HG02884 (cell line): ENCODE results near the gene COL4A2.
"Not testable (repeated sequence)": the region's sequence is repeated elsewhere in the genome, so short reads cannot be mapped to it uniquely, and the experiment has no call there.

Experiments used
- ATAC-seq: cut with Tn5 transposase; IDR thresholded peaks from one replicate; pipeline ENCODE4 v1.9.1; 2021; ENCODE audit warnings: mild to moderate bottlenecking, moderate library complexity; ENCODE audit not compliant: unreplicated experiment

The COL4A2 gene

GRCh38 chr13:110305949-110306339 lies 1.1 kb upstream of the COL4A2 start:
- no peak for ATAC-seq

- no peak for ATAC-seq
These were observed 634 bp upstream of the COL4A2 start for GRCh38 chr13:110306340-110306959.

- no peak for ATAC-seq
These were observed 927 bp downstream of the COL4A2 start for GRCh38 chr13:110307767-110308655.

GRCh38 chr13:110308656-110309359 lies 1.7 kb downstream of the COL4A2 start:
- no peak for ATAC-seq

- ATAC-seq, result no peak
These were observed 2.8 kb downstream of the COL4A2 start for GRCh38 chr13:110309661-110310524.

- no peak for ATAC-seq
These were observed 3.7 kb downstream of the COL4A2 start for GRCh38 chr13:110310541-110311442.

GRCh38 chr13:110311443-110312338 lies 4.6 kb downstream of the COL4A2 start:
- no peak for ATAC-seq

GRCh38 chr13:110312339-110313031 lies 5.4 kb downstream of the COL4A2 start:
- ATAC-seq, result no peak

GRCh38 chr13:110313261-110313660 lies 6.2 kb downstream of the COL4A2 start:
- not testable (repeated sequence) for ATAC-seq

- not testable (repeated sequence) for ATAC-seq
These were observed 6.6 kb downstream of the COL4A2 start for GRCh38 chr13:110313733-110314132.

GRCh38 chr13:110314516-110315245 lies 7.6 kb downstream of the COL4A2 start:
- no peak for ATAC-seq

GRCh38 chr13:110316196-110316595 lies 9.1 kb downstream of the COL4A2 start:
- no peak for ATAC-seq

GRCh38 chr13:110317093-110317492 lies 10.0 kb downstream of the COL4A2 start:
- ATAC-seq, result no peak

GRCh38 chr13:110317496-110318195 lies 10.6 kb downstream of the COL4A2 start:
- ATAC-seq, result no peak

- ATAC-seq, result no peak
These were observed 11.8 kb downstream of the COL4A2 start for GRCh38 chr13:110318920-110319319.

- no peak for ATAC-seq
These were observed 12.3 kb downstream of the COL4A2 start for GRCh38 chr13:110319397-110319773.
